ENCODE measurements around the gene CRYGB.

CRYGB gene

GRCh38 chr2:208146006-208146405, at the start of gene CRYGB:
Gene CRYGB (minus strand): TSS chr2:208146158. CDS start chr2:208146120, 38 bp downstream.
- Histone ChIP-seq H3K79me2 (ENCODE audit: control insufficient read depth, insufficient read depth, low read length, unreplicated experiment) (no peaks in the 10 kb centered on the region), H3K4me3 (ENCODE audit: low read depth, low read length) (no peak within 1 kb of the TSS), H3K4me1 (ENCODE audit: control insufficient read depth, insufficient read depth, low read length, unreplicated experiment) (no peaks in the 10 kb centered on the region), H3K27ac (ENCODE audit: low read depth, low read length) (no peak within 1 kb of the TSS), H3K27me3 (ENCODE audit: insufficient read depth, low read length) (peaks cover 19% of the 10 kb centered on the region; the same call in 1 of the 2 replicates), H2AFZ (ENCODE audit: low read length, unreplicated experiment) (no peak within 1 kb of the TSS), H3K36me3 (ENCODE audit: insufficient read depth, low read length) (no peaks in the 10 kb centered on the region)

DNA sequence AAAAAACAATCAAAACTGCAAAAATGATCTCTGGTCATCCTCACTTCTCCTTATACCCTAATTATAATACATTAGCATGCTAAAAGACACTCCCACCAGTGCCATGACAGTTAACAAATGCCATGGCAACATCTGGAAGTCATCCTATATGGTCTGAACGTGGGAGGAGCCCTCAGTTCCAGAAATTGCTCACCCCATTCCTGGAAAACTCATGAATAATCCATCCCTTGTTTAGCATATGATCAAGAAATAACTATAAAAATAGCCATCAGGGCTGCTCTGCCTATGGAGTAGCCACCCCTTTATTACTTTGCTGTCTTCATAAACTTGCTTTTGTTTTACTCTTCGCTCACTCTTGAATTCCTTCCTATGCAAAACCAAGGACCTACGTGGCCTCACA, 49.6 kb upstream of the CRYGB start:
- Histone ChIP-seq H3K4me1 (ENCODE audit: control insufficient read depth, insufficient read depth, low read length, unreplicated experiment) (no peaks in the 10 kb centered on the region), H3K27me3 (ENCODE audit: insufficient read depth, low read length) (no peaks in the 10 kb centered on the region), H2AFZ (ENCODE audit: low read length, unreplicated experiment) (no peak overlapping the region), H3K79me2 (ENCODE audit: control insufficient read depth, insufficient read depth, low read length, unreplicated experiment) (no peaks in the 10 kb centered on the region), H3K4me3 (ENCODE audit: low read depth, low read length) (no peak overlapping the region), H3K27ac (ENCODE audit: low read depth, low read length) (no peak overlapping the region), H3K36me3 (ENCODE audit: insufficient read depth, low read length) (no peaks in the 10 kb centered on the region)

GRCh38 chr2:208192611-208193236, 46.8 kb upstream of the CRYGB start:
- no peak overlapping the region for H3K27ac ChIP-seq (ENCODE audit: low read depth, low read length)
- no peak overlapping the region for H3K4me3 ChIP-seq (ENCODE audit: low read depth, low read length)
- H3K79me2 ChIP-seq (ENCODE audit: control insufficient read depth, insufficient read depth, low read length, unreplicated experiment) = no peaks in the 10 kb centered on the region
- no peaks in the 10 kb centered on the region for H3K4me1 ChIP-seq (ENCODE audit: control insufficient read depth, insufficient read depth, low read length, unreplicated experiment)
- no peaks in the 10 kb centered on the region for H3K36me3 ChIP-seq (ENCODE audit: insufficient read depth, low read length)
- H3K27me3 ChIP-seq (ENCODE audit: insufficient read depth, low read length) = 0 out of 2 replicates have a peak, but pooled peaks cover 4% of the 10 kb centered on the region
- no peak overlapping the region for H2AFZ ChIP-seq (ENCODE audit: low read length, unreplicated experiment)

DNA sequence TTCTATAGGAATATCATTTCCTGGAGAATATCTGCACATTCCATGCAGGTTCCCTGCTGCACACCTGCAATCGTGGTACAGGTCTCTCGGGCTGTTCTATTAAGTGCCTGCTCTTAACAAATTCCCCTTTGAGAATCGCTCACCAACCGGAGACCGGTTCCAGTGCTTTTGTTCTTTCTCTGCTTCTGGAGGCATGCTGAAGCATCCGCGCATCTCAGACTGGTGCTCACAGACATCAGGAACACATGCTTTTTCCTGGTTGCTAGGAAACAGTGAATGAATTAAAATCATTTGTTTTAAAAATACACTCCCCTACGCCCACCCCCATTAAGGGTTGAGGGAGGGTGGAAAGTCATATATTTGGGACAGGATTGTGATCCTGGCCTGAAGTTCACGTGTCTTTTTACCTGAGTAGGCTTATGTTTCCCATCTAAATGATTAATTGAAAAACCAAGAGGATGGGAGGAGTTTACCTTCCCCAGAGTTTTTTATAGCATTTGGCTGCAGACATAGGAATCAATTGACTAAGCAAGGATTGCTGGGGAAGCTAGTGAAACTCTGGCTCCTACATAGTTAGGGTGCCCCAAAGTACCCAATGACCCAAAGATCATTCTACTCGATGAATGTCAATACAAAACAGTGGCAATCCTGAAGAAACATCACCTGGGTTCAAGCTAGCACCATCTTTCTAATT, 44.0 kb upstream of the CRYGB start, which contains the start of gene C2orf80:
Gene C2orf80, minus strand, starts transcription at position 221 of the 694 bp plus-strand sequence. CDS start 3,044 bp downstream, outside the sequence.
- no peaks in the 10 kb centered on the region for H3K4me1 ChIP-seq (ENCODE audit: control insufficient read depth, insufficient read depth, low read length, unreplicated experiment)
- H3K79me2 ChIP-seq (ENCODE audit: control insufficient read depth, insufficient read depth, low read length, unreplicated experiment) = no peaks in the 10 kb centered on the region
- H2AFZ ChIP-seq (ENCODE audit: low read length, unreplicated experiment) = no peak within 1 kb of the TSS
- H3K27ac ChIP-seq (ENCODE audit: low read depth, low read length) = no peak within 1 kb of the TSS
- H3K27me3 ChIP-seq (ENCODE audit: insufficient read depth, low read length) = peaks cover 15% of the 10 kb centered on the region
- no peak within 1 kb of the TSS for H3K4me3 ChIP-seq (ENCODE audit: low read depth, low read length)
- no peaks in the 10 kb centered on the region for H3K36me3 ChIP-seq (ENCODE audit: insufficient read depth, low read length)

- Histone ChIP-seq H3K36me3 (ENCODE audit: insufficient read depth, low read length) (no peaks in the 10 kb centered on the region), H3K27me3 (ENCODE audit: insufficient read depth, low read length) (peaks cover 22% of the 10 kb centered on the region), H2AFZ (ENCODE audit: low read length, unreplicated experiment) (no peak overlapping the region), H3K79me2 (ENCODE audit: control insufficient read depth, insufficient read depth, low read length, unreplicated experiment) (no peaks in the 10 kb centered on the region), H3K4me3 (ENCODE audit: low read depth, low read length) (no peak overlapping the region), H3K27ac (ENCODE audit: low read depth, low read length) (no peak overlapping the region), H3K4me1 (ENCODE audit: control insufficient read depth, insufficient read depth, low read length, unreplicated experiment) (no peaks in the 10 kb centered on the region)
These were observed 43.3 kb upstream of the CRYGB start for GRCh38 chr2:208189069-208189809.

- H3K79me2 ChIP-seq (ENCODE audit: control insufficient read depth, insufficient read depth, low read length, unreplicated experiment) = no peaks in the 10 kb centered on the region
- H3K4me1 ChIP-seq (ENCODE audit: control insufficient read depth, insufficient read depth, low read length, unreplicated experiment) = no peaks in the 10 kb centered on the region
- H3K27ac ChIP-seq (ENCODE audit: low read depth, low read length) = no peak overlapping the region
- no peak overlapping the region for H2AFZ ChIP-seq (ENCODE audit: low read length, unreplicated experiment)
- peaks cover 33% of the 10 kb centered on the region for H3K27me3 ChIP-seq (ENCODE audit: insufficient read depth, low read length)
- no peaks in the 10 kb centered on the region for H3K36me3 ChIP-seq (ENCODE audit: insufficient read depth, low read length)
- H3K4me3 ChIP-seq (ENCODE audit: low read depth, low read length) = no peak overlapping the region
These were observed 40.9 kb upstream of the CRYGB start for GRCh38 chr2:208186893-208187292.

- Histone ChIP-seq H3K27me3 (ENCODE audit: insufficient read depth, low read length) (peaks cover 33% of the 10 kb centered on the region), H3K4me3 (ENCODE audit: low read depth, low read length) (no peak overlapping the region), H3K79me2 (ENCODE audit: control insufficient read depth, insufficient read depth, low read length, unreplicated experiment) (no peaks in the 10 kb centered on the region), H2AFZ (ENCODE audit: low read length, unreplicated experiment) (no peak overlapping the region), H3K4me1 (ENCODE audit: control insufficient read depth, insufficient read depth, low read length, unreplicated experiment) (no peaks in the 10 kb centered on the region), H3K36me3 (ENCODE audit: insufficient read depth, low read length) (no peaks in the 10 kb centered on the region), H3K27ac (ENCODE audit: low read depth, low read length) (no peak overlapping the region)
These were observed 40.5 kb upstream of the CRYGB start for GRCh38 chr2:208186465-208186864.

DNA sequence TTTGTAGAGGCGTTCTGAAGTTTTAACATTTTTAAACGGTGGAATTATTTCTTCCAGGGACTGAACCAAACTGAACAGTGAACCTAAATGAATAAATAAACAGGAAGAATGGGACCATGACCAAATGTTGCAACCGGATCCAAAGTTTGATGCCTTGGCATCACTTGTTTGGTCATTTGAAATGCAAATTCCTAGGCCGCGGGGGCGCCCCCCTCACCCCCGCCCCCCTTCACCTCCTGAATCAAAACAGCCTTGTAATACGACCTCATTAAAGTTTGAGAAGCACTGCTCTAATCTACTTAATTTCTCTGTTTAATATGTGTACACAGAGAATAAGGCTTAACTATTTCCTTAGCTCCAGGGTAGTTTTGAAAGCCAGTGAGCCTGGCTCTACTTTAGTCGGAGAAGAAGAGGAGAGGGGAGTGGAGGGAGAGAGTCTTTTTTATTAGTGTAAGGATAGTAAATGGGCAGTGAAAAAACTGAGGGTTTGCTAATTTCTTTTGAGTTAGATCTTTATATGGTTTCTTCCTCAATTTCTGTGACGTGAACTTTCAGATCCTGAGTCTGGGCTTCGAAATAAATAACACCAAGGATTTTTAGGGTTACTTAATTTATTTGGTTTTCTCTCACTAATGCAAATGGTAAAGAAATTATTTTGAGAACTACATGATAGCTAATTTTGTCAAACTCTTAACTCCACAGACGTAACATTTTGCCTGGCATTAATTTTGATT, 38.2 kb upstream of the CRYGB start:
- Histone ChIP-seq H3K36me3 (ENCODE audit: insufficient read depth, low read length) (no peaks in the 10 kb centered on the region), H3K79me2 (ENCODE audit: control insufficient read depth, insufficient read depth, low read length, unreplicated experiment) (no peaks in the 10 kb centered on the region), H3K4me3 (ENCODE audit: low read depth, low read length) (no peak overlapping the region), H2AFZ (ENCODE audit: low read length, unreplicated experiment) (no peak overlapping the region), H3K27ac (ENCODE audit: low read depth, low read length) (no peak overlapping the region), H3K27me3 (ENCODE audit: insufficient read depth, low read length) (peaks cover 29% of the 10 kb centered on the region), H3K4me1 (ENCODE audit: control insufficient read depth, insufficient read depth, low read length, unreplicated experiment) (no peaks in the 10 kb centered on the region)

GRCh38 chr2:208183526-208183925, 37.6 kb upstream of the CRYGB start:
- H3K79me2 ChIP-seq (ENCODE audit: control insufficient read depth, insufficient read depth, low read length, unreplicated experiment) = no peaks in the 10 kb centered on the region
- H3K4me1 ChIP-seq (ENCODE audit: control insufficient read depth, insufficient read depth, low read length, unreplicated experiment) = no peaks in the 10 kb centered on the region
- no peak overlapping the region for H3K27ac ChIP-seq (ENCODE audit: low read depth, low read length)
- H3K36me3 ChIP-seq (ENCODE audit: insufficient read depth, low read length) = no peaks in the 10 kb centered on the region
- H3K4me3 ChIP-seq (ENCODE audit: low read depth, low read length) = no peak overlapping the region
- no peak overlapping the region for H2AFZ ChIP-seq (ENCODE audit: low read length, unreplicated experiment)
- peaks cover 29% of the 10 kb centered on the region for H3K27me3 ChIP-seq (ENCODE audit: insufficient read depth, low read length)

DNA sequence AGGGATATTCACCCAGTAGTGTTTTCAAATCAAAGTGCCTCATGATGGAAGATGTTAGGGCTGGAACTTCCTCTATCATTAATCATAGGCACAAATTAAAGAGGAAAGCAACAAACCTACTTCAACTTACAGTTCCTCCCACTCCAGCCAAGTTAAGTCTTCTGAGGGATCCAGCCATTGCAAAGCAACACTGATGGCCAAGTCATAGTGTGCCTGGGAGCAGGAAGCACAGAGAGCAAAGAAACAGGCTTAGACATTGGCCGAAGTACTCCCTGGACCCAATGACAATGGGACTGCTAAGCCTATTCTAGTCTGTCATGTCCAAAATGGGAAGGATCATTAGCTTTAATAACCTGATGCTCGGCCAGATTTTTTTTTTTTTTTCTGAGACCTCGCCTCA, 36.9 kb upstream of the CRYGB start:
- Histone ChIP-seq H3K27ac (ENCODE audit: low read depth, low read length) (no peak overlapping the region), H3K27me3 (ENCODE audit: insufficient read depth, low read length) (peaks cover 29% of the 10 kb centered on the region), H3K79me2 (ENCODE audit: control insufficient read depth, insufficient read depth, low read length, unreplicated experiment) (no peaks in the 10 kb centered on the region), H2AFZ (ENCODE audit: low read length, unreplicated experiment) (no peak overlapping the region), H3K36me3 (ENCODE audit: insufficient read depth, low read length) (no peaks in the 10 kb centered on the region), H3K4me1 (ENCODE audit: control insufficient read depth, insufficient read depth, low read length, unreplicated experiment) (no peaks in the 10 kb centered on the region), H3K4me3 (ENCODE audit: low read depth, low read length) (no peak overlapping the region)
